Liver (tissue), 9 donors: ENCODE results near the gene PUSL1. TPM values are rescaled to one million over a fixed set of nuclear protein-coding genes. Genes with fewer than 3 reads are reported as not detected.

Source experiments
- DNase-seq: peaks from one replicate; pipeline ENCODE4 v3.0.0-alpha.2; 2017; ENCODE audit warnings: low spot score
- H3K27ac ChIP-seq, 2 donors: one replicate each; pipeline ENCODE4 v1.7.0; 2013; ENCODE audit warnings: inconsistent platforms in 2 of 2, low read length in 2 of 2, control low read depth in 1 of 2, low read depth in 1 of 2, mild to moderate bottlenecking in 1 of 2
- H3K27me3 ChIP-seq, 4 donors: one replicate each; pipeline versions ENCODE4 v1.6.1 to v1.7.0; 2013; ENCODE audit warnings: low read length in 3 of 4, inconsistent platforms in 1 of 4, mild to moderate bottlenecking in 1 of 4, moderate library complexity in 1 of 4; ENCODE audit not compliant: control insufficient read depth in 4 of 4, insufficient read depth in 4 of 4
- H3K36me3 ChIP-seq, 4 donors: one replicate each; pipeline versions ENCODE4 v1.6.1 to v1.7.0; 2013; ENCODE audit warnings: low read length in 3 of 4, mild to moderate bottlenecking in 3 of 4, low read depth in 1 of 4, moderate library complexity in 1 of 4; ENCODE audit not compliant: control insufficient read depth in 4 of 4, insufficient read depth in 3 of 4
- H3K4me1 ChIP-seq, 4 donors: one replicate each; pipeline versions ENCODE4 v1.6.1 to v1.7.0; 2013; ENCODE audit warnings: low read length in 3 of 4, mild to moderate bottlenecking in 3 of 4, moderate library complexity in 1 of 4; ENCODE audit not compliant: control insufficient read depth in 4 of 4, insufficient read depth in 4 of 4
- H3K4me3 ChIP-seq, 3 donors: one replicate each; pipeline versions ENCODE4 v1.6.1 to v1.7.0; 2013; ENCODE audit warnings: low read length in 3 of 3, control low read depth in 1 of 3, low read depth in 1 of 3, mild to moderate bottlenecking in 1 of 3
- H3K9ac ChIP-seq, 2 donors: one replicate each; pipeline ENCODE4 v1.7.0; 2013; ENCODE audit warnings: low read length in 2 of 2, mild to moderate bottlenecking in 2 of 2, moderate library complexity in 2 of 2, control low read depth in 1 of 2, low read depth in 1 of 2
- H3K9me3 ChIP-seq, 4 donors: one replicate each; pipeline versions ENCODE4 v1.6.1 to v1.7.0; 2013; ENCODE audit warnings: low read length in 3 of 4; ENCODE audit not compliant: control insufficient read depth in 4 of 4
- EGR1 ChIP-seq, 2 donors: IDR thresholded peaks; 2 replicates each; pipeline ENCODE4 v1.6.1; 2016 to 2018; ENCODE audit warnings: antibody characterized with exemption in 2 of 2, low read depth in 2 of 2
- FOXA1 ChIP-seq: IDR thresholded peaks from 2 replicates; pipeline ENCODE4 v1.6.1; 2016; ENCODE audit warnings: antibody characterized with exemption
- FOXA2 ChIP-seq: IDR thresholded peaks from 2 replicates; pipeline ENCODE4 v1.6.1; 2016; ENCODE audit warnings: antibody characterized with exemption
- GABPA ChIP-seq, 2 donors: IDR thresholded peaks in 1 of 2; conservative IDR thresholded peaks in 1 of 2; 2 replicates each; pipeline ENCODE4 v1.6.1; 2016; ENCODE audit warnings: antibody characterized with exemption in 2 of 2, mild to moderate bottlenecking in 1 of 2, moderate library complexity in 1 of 2
- HNF4A ChIP-seq, 2 donors: conservative IDR thresholded peaks; 2 replicates each; pipeline ENCODE4 v1.6.1; 2016; ENCODE audit warnings: antibody characterized with exemption in 2 of 2, mild to moderate bottlenecking in 2 of 2
- HNF4G ChIP-seq: IDR thresholded peaks from 2 replicates; pipeline ENCODE4 v1.6.1; 2016; ENCODE audit warnings: antibody characterized with exemption
- JUND ChIP-seq, 2 donors: IDR thresholded peaks; 2 replicates each; pipeline ENCODE4 v1.6.1; 2016; ENCODE audit warnings: antibody characterized with exemption in 2 of 2
- MAX ChIP-seq: IDR thresholded peaks from 2 replicates; pipeline ENCODE4 v1.6.1; 2016; ENCODE audit warnings: antibody characterized with exemption
- NR2F2 ChIP-seq: IDR thresholded peaks from 2 replicates; pipeline ENCODE4 v1.6.1; 2016; ENCODE audit warnings: antibody characterized with exemption
- RAD21 ChIP-seq, 2 donors: IDR thresholded peaks; 2 replicates each; pipeline ENCODE4 v1.6.1; 2016; ENCODE audit warnings: antibody characterized with exemption in 2 of 2, mild to moderate bottlenecking in 2 of 2
- REST ChIP-seq: IDR thresholded peaks from 2 replicates; pipeline ENCODE4 v1.6.1; 2016; ENCODE audit warnings: antibody characterized with exemption, mild to moderate bottlenecking
- SP1 ChIP-seq: IDR thresholded peaks from 2 replicates; pipeline ENCODE4 v1.6.1; 2018; ENCODE audit warnings: antibody characterized with exemption, mild to moderate bottlenecking
- TAF1 ChIP-seq: conservative IDR thresholded peaks from 2 replicates; pipeline ENCODE4 v1.6.1; 2016; ENCODE audit warnings: antibody characterized with exemption, mild to moderate bottlenecking
- ZBTB33 ChIP-seq: IDR thresholded peaks from 2 replicates; pipeline ENCODE4 v1.6.1; 2016; ENCODE audit warnings: antibody characterized with exemption
- WGBS: extraction: QIAGEN DNeasy Blood & Tissue Kit; methylation state at CpG from one replicate; pipeline ENCODE4 v1.1.7; 2013; 5-methylcytosine and 5-hydroxymethylcytosine counted together
- polyA plus RNA-seq, 2 donors: library from polyadenylated mRNA; stranded (reverse) in 1 of 2; unstranded in 1 of 2; fragments of 200-250 nt in 1 of 2; fragments of >200 nt in 1 of 2; fragmentation: Nextera tagmentation in 1 of 2; extraction: Ambion mirVana in 1 of 2; gene quantifications; one replicate each; pipeline versions ENCODE4 v1.2.1 to v1.2.3, GENCODE V29; 2013 to 2015
- total RNA-seq, 2 donors: library from RNA; depleted of rRNA; stranded (reverse); fragments of >200 nt; gene quantifications; one replicate each; pipeline ENCODE4 v1.2.3, GENCODE V29; 2014
- TF ChIP-seq, protein P1 (sequence below): IDR thresholded peaks from 2 replicates; pipeline ENCODE4 v1.6.1; 2016; ENCODE audit warnings: antibody characterized with exemption
- donor health status: healthy.
- donor health status: healthy.
- donor health status: healthy.
- donor health status: healthy.
- donor health status: healthy.

PUSL1 gene
- total and polyA plus RNA-seq, 4 donors = 9.3 to 14.9 (median 10.3) TPM

DNA sequence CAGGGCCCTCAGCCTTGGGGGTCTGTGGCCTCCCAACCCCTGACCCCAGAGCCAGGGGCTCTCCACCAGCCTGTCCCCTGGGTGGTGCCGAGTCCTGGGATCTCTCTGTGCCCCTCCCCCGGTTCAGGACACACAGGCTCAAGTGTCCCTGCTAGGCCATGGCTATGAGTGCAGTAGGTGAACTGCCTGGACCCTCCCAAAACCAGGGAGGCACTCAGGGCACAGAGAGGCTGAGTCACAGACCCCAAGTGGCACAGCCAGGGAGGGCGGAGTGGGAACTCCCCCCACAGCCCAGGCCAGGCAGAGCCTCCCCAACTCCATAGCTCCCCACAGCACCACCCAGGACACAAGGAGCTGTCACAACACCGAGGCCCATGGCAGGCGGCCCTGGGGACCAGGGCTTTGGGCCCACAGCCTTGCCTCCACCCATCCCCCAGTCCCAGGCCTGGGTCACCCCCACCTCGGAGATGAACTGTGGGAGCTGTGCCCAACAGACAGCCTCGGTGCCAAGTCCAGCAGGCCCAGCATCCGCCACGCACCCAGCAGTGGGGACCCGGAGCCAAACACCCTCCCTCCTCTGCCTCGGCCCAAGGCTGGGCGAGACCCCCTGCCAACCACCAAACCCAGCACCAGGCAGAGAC is 37.6 kb downstream of the PUSL1 start:
- Histone ChIP-seq H3K4me3 (peak overlapping the region in 1 of 3 donors; percentile 2), H3K9me3 (no peaks in the 10 kb centered on the region), H3K27me3 (no peaks in the 10 kb centered on the region), H3K4me1 (peaks cover 34 to 58% (median 53%) of the 10 kb centered on the region in 4 donors), H3K9ac (peak overlapping the region in 1 of 2 donors; percentile 56), H3K36me3 (peaks cover 0 to 6% (median 1%) of the 10 kb centered on the region in 4 donors), H3K27ac (peak overlapping the region in 1 of 2 donors; percentile 23)
- no peak for DNase-seq
- WGBS = 45% methylated on average over 12 of the region's 12 CpGs
- TF ChIP-seq GABPA (IDR thresholded peaks at IDR 0.05 in 1 of 2, conservative IDR thresholded peaks at IDR 0.05 in 1 of 2) = no peak
- TF ChIP-seq SP1 = no peak
- no peak for TF ChIP-seq HNF4G
- peak; percentile 12 to 14 for TF ChIP-seq HNF4A (conservative IDR thresholded peaks at IDR 0.05)
- no peak for TF ChIP-seq RAD21 (IDR thresholded peaks at IDR 0.05)
- TF ChIP-seq EGR1 (IDR thresholded peaks at IDR 0.05; ENCODE audit: low read depth in 2 of 2) = no peak
- no peak for TF ChIP-seq FOXA2

DNA sequence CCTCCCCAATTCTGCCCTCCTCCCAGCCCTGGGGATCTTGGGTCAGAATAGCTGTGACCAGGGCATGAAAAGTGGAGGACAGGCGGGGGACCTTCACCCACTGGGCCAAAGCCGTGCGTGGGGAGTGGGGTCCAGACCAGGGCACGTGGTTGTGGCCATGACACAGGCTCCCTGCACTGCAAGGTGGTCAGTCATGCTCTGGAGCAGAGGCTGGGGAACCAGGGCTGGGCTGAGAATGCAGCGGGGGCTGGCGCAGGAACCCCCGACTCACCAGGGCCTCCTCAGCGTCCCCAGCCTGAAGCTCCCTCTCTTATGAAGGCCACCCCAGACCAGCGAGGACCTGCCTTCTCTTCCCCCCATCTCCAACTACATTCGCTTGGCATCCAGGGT is 38.1 kb downstream of the PUSL1 start:
- no peaks in the 10 kb centered on the region for H3K27me3 ChIP-seq
- 88% methylated on average over 10 of the region's 10 CpGs for WGBS
- DNase-seq = no peak
- peak overlapping the region in 1 of 3 donors; percentile 2 for H3K4me3 ChIP-seq
- H3K4me1 ChIP-seq = peaks cover 34 to 59% (median 53%) of the 10 kb centered on the region in 4 donors
- H3K36me3 ChIP-seq = peaks cover 0 to 1% (median 0%) of the 10 kb centered on the region in 4 donors
- H3K27ac ChIP-seq = peak overlapping the region in 1 of 2 donors; percentile 23
- H3K9ac ChIP-seq = peak overlapping the region in 1 of 2 donors; percentile 56
- TF ChIP-seq EGR1 (IDR thresholded peaks at IDR 0.05; ENCODE audit: low read depth in 2 of 2) (no peak), ZBTB33 (no peak), NR2F2 (no peak), TAF1 (no peak), HNF4A (conservative IDR thresholded peaks at IDR 0.05) (no peak), MAX (no peak), JUND (IDR thresholded peaks at IDR 0.05) (no peak), FOXA2 (no peak), RAD21 (IDR thresholded peaks at IDR 0.05) (no peak), REST (no peak), HNF4G (no peak), FOXA1 (no peak)
- TF ChIP-seq, protein P1, sequence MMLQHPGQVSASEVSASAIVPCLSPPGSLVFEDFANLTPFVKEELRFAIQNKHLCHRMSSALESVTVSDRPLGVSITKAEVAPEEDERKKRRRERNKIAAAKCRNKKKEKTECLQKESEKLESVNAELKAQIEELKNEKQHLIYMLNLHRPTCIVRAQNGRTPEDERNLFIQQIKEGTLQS = no peak
- H3K9me3 ChIP-seq = no peaks in the 10 kb centered on the region
